ENCODE results near the gene TBC1D1.

Gene TBC1D1

DNA sequence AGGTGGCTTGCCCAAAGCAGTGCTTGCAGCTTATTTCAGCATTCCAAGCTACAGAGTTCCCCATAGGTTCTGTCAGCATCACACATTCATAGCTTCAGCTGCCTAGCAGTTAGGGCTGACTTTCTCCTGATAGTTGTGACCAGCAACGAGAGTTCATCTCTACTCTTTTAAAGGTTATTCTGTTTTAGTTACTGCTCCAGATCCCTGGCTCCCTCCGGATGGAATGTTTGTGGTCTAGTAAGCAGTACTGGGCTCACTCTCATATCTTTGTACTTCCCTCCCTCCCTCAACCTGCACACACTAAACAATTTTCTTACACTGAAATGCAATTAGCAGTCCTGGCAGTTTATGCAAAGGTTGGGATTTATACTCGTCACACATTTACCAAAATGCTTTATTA lies 113.2 kb downstream of the TBC1D1 start:
- ATAC-seq = peak; percentile 72
- no peak for TF ChIP-seq ZFP3 (CRISPR knock-in tag; IDR thresholded peaks at IDR 0.05)
- TF ChIP-seq GLIS3 (CRISPR knock-in tag; IDR thresholded peaks at IDR 0.05) = no peak
- TF ChIP-seq ISL1 (CRISPR knock-in tag; IDR thresholded peaks at IDR 0.05) = no peak
- no peak for TF ChIP-seq BACH2 (CRISPR knock-in tag; IDR thresholded peaks at IDR 0.05; ENCODE audit: borderline replicate concordance)
- TF ChIP-seq ZNF70 (CRISPR knock-in tag; IDR thresholded peaks at IDR 0.05) = no peak
- TF ChIP-seq OSR1 (CRISPR knock-in tag; IDR thresholded peaks at IDR 0.05) = no peak
- TF ChIP-seq TCF4 (CRISPR knock-in tag; IDR thresholded peaks at IDR 0.05; ENCODE audit: borderline replicate concordance) = no peak
- TF ChIP-seq ZFP30 (CRISPR knock-in tag; IDR thresholded peaks at IDR 0.05) = no peak
- TF ChIP-seq, protein P1, sequence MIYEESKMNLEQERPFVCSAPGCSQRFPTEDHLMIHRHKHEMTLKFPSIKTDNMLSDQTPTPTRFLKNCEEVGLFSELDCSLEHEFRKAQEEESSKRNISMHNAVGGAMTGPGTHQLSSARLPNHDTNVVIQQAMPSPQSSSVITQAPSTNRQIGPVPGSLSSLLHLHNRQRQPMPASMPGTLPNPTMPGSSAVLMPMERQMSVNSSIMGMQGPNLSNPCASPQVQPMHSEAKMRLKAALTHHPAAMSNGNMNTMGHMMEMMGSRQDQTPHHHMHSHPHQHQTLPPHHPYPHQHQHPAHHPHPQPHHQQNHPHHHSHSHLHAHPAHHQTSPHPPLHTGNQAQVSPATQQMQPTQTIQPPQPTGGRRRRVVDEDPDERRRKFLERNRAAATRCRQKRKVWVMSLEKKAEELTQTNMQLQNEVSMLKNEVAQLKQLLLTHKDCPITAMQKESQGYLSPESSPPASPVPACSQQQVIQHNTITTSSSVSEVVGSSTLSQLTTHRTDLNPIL (CRISPR knock-in tag; IDR thresholded peaks at IDR 0.05; ENCODE audit: low read depth) = no peak
- TF ChIP-seq ESRRG (CRISPR knock-in tag; IDR thresholded peaks at IDR 0.05) = no peak
- TF ChIP-seq ZC3H10 (CRISPR knock-in tag; IDR thresholded peaks at IDR 0.05) = no peak
- no peak for TF ChIP-seq SNAI2 (CRISPR knock-in tag; IDR thresholded peaks at IDR 0.05)
- TF ChIP-seq, protein P2, sequence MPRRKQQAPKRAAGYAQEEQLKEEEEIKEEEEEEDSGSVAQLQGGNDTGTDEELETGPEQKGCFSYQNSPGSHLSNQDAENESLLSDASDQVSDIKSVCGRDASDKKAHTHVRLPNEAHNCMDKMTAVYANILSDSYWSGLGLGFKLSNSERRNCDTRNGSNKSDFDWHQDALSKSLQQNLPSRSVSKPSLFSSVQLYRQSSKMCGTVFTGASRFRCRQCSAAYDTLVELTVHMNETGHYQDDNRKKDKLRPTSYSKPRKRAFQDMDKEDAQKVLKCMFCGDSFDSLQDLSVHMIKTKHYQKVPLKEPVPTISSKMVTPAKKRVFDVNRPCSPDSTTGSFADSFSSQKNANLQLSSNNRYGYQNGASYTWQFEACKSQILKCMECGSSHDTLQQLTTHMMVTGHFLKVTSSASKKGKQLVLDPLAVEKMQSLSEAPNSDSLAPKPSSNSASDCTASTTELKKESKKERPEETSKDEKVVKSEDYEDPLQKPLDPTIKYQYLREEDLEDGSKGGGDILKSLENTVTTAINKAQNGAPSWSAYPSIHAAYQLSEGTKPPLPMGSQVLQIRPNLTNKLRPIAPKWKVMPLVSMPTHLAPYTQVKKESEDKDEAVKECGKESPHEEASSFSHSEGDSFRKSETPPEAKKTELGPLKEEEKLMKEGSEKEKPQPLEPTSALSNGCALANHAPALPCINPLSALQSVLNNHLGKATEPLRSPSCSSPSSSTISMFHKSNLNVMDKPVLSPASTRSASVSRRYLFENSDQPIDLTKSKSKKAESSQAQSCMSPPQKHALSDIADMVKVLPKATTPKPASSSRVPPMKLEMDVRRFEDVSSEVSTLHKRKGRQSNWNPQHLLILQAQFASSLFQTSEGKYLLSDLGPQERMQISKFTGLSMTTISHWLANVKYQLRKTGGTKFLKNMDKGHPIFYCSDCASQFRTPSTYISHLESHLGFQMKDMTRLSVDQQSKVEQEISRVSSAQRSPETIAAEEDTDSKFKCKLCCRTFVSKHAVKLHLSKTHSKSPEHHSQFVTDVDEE (CRISPR knock-in tag; IDR thresholded peaks at IDR 0.05) = no peak
- no peak for TF ChIP-seq CSDC2 (CRISPR knock-in tag; IDR thresholded peaks at IDR 0.05)

DNA sequence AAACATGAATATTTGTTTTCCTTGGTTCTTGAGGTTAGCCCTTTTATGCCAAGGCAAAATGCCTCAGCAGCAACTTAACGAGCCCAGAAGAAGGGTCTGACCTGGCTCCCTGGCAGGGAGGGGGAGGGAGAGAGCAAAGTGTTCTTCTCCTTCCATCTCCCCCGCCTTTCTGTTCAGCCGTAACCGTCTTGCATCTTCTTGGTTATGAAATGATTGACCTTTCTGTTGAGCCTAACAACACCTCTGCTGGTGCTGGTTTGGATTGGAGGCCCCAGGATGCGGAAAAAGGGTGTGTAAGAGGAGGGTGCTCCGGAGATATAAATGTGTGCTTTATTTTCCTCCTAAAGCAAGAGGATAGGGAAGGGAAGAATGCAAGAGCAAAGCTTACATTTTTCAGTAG lies 114.0 kb downstream of the TBC1D1 start:
- TF ChIP-seq CSDC2 (CRISPR knock-in tag; IDR thresholded peaks at IDR 0.05) (no peak), ZFP30 (CRISPR knock-in tag; IDR thresholded peaks at IDR 0.05) (no peak), ISL1 (CRISPR knock-in tag; IDR thresholded peaks at IDR 0.05) (no peak), PPARA (CRISPR knock-in tag; IDR thresholded peaks at IDR 0.05; ENCODE audit: borderline replicate concordance) (no peak), SNAI2 (CRISPR knock-in tag; IDR thresholded peaks at IDR 0.05) (no peak), BACH2 (CRISPR knock-in tag; IDR thresholded peaks at IDR 0.05; ENCODE audit: borderline replicate concordance) (no peak), TCF4 (CRISPR knock-in tag; IDR thresholded peaks at IDR 0.05; ENCODE audit: borderline replicate concordance) (no peak), ZFP3 (CRISPR knock-in tag; IDR thresholded peaks at IDR 0.05) (no peak), ESRRG (CRISPR knock-in tag; IDR thresholded peaks at IDR 0.05) (no peak), RARB (CRISPR knock-in tag; IDR thresholded peaks at IDR 0.05) (no peak), ZNF70 (CRISPR knock-in tag; IDR thresholded peaks at IDR 0.05) (no peak), ARNTL (CRISPR knock-in tag; IDR thresholded peaks at IDR 0.05; ENCODE audit: borderline replicate concordance, low read depth) (no peak), ZNF8 (CRISPR knock-in tag; IDR thresholded peaks at IDR 0.05) (no peak), OSR1 (CRISPR knock-in tag; IDR thresholded peaks at IDR 0.05) (no peak), ZNF565 (CRISPR knock-in tag; conservative IDR thresholded peaks at IDR 0.05; ENCODE audit: low read depth) (no peak)
- TF ChIP-seq, protein P3, sequence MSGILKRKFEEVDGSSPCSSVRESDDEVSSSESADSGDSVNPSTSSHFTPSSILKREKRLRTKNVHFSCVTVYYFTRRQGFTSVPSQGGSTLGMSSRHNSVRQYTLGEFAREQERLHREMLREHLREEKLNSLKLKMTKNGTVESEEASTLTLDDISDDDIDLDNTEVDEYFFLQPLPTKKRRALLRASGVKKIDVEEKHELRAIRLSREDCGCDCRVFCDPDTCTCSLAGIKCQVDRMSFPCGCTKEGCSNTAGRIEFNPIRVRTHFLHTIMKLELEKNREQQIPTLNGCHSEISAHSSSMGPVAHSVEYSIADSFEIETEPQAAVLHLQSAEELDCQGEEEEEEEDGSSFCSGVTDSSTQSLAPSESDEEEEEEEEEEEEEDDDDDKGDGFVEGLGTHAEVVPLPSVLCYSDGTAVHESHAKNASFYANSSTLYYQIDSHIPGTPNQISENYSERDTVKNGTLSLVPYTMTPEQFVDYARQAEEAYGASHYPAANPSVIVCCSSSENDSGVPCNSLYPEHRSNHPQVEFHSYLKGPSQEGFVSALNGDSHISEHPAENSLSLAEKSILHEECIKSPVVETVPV (CRISPR knock-in tag; IDR thresholded peaks at IDR 0.05) = no peak
- TF ChIP-seq, protein P4, sequence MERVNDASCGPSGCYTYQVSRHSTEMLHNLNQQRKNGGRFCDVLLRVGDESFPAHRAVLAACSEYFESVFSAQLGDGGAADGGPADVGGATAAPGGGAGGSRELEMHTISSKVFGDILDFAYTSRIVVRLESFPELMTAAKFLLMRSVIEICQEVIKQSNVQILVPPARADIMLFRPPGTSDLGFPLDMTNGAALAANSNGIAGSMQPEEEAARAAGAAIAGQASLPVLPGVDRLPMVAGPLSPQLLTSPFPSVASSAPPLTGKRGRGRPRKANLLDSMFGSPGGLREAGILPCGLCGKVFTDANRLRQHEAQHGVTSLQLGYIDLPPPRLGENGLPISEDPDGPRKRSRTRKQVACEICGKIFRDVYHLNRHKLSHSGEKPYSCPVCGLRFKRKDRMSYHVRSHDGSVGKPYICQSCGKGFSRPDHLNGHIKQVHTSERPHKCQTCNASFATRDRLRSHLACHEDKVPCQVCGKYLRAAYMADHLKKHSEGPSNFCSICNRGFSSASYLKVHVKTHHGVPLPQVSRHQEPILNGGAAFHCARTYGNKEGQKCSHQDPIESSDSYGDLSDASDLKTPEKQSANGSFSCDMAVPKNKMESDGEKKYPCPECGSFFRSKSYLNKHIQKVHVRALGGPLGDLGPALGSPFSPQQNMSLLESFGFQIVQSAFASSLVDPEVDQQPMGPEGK (CRISPR knock-in tag; IDR thresholded peaks at IDR 0.05; ENCODE audit: borderline replicate concordance) = no peak
- TF ChIP-seq, protein P1 (CRISPR knock-in tag; IDR thresholded peaks at IDR 0.05; ENCODE audit: low read depth) = no peak
- TF ChIP-seq, protein P2 (CRISPR knock-in tag; IDR thresholded peaks at IDR 0.05) = no peak
- ATAC-seq = no peak
